ENCODE data around the gene GPC5.

The GPC5 gene

GRCh38 chr13:92574499-92574898, 1176.1 kb downstream of the GPC5 start:
- H3K79me2 ChIP-seq (ENCODE audit: control insufficient read depth, insufficient read depth, low read length), result no peaks in the 10 kb centered on the region
- H2BK120ac ChIP-seq (ENCODE audit: low read depth, low read length), result no peak overlapping the region
- H3K9ac ChIP-seq (ENCODE audit: low read length), result no peak overlapping the region
- no peak overlapping the region for H2BK5ac ChIP-seq (ENCODE audit: low read length)
- no peak overlapping the region for H2AK5ac ChIP-seq (ENCODE audit: low read length)
- no peaks in the 10 kb centered on the region for H3K27me3 ChIP-seq (ENCODE audit: insufficient read depth, low read length, poor library complexity)
- no peak overlapping the region for H3K4me2 ChIP-seq (ENCODE audit: low read length)
- no peaks in the 10 kb centered on the region for H3K4me1 ChIP-seq (ENCODE audit: control insufficient read depth, low read depth, low read length)
- H3K18ac ChIP-seq (ENCODE audit: low read length), result no peak overlapping the region
- H3K27ac ChIP-seq (ENCODE audit: low read depth, low read length), result no peak overlapping the region
- H3K36me3 ChIP-seq (ENCODE audit: control insufficient read depth, insufficient read depth, low read length), result no peaks in the 10 kb centered on the region
- H3K79me1 ChIP-seq (ENCODE audit: low read length), result no peaks in the 10 kb centered on the region
- no peak overlapping the region for H3K4me3 ChIP-seq (ENCODE audit: low read length)
- H4K5ac ChIP-seq (ENCODE audit: low read length), result no peak overlapping the region
- H4K8ac ChIP-seq (ENCODE audit: low read depth, low read length), result no peak overlapping the region
- WGBS (ENCODE audit: extremely low coverage, insufficient coverage, low lambda C conversion rate), result no CpG with 5 or more reads among the region's 1 CpG
- no peak overlapping the region for H3K56ac ChIP-seq (ENCODE audit: low read length)
- no peak for DNase-seq
- H2BK15ac ChIP-seq (replicated peaks; ENCODE audit: low read depth), result no peak overlapping the region
- H3K23ac ChIP-seq (ENCODE audit: low read length), result no peak overlapping the region
- no peak overlapping the region for H3K4ac ChIP-seq (ENCODE audit: low read depth, low read length)

GRCh38 chr13:92575777-92576176, 1177.4 kb downstream of the GPC5 start:
- H3K23ac ChIP-seq (ENCODE audit: low read length), result no peak overlapping the region
- no peak overlapping the region for H3K9ac ChIP-seq (ENCODE audit: low read length)
- H3K79me2 ChIP-seq (ENCODE audit: control insufficient read depth, insufficient read depth, low read length), result no peaks in the 10 kb centered on the region
- H3K4me1 ChIP-seq (ENCODE audit: control insufficient read depth, low read depth, low read length), result no peaks in the 10 kb centered on the region
- H4K8ac ChIP-seq (ENCODE audit: low read depth, low read length), result no peak overlapping the region
- H3K79me1 ChIP-seq (ENCODE audit: low read length), result no peaks in the 10 kb centered on the region
- H3K4me3 ChIP-seq (ENCODE audit: low read length), result no peak overlapping the region
- no peak overlapping the region for H4K5ac ChIP-seq (ENCODE audit: low read length)
- H2BK5ac ChIP-seq (ENCODE audit: low read length), result no peak overlapping the region
- no peak overlapping the region for H2BK120ac ChIP-seq (ENCODE audit: low read depth, low read length)
- no peak overlapping the region for H3K4ac ChIP-seq (ENCODE audit: low read depth, low read length)
- no peak overlapping the region for H3K18ac ChIP-seq (ENCODE audit: low read length)
- H3K4me2 ChIP-seq (ENCODE audit: low read length), result no peak overlapping the region
- H3K27ac ChIP-seq (ENCODE audit: low read depth, low read length), result no peak overlapping the region
- H3K36me3 ChIP-seq (ENCODE audit: control insufficient read depth, insufficient read depth, low read length), result no peaks in the 10 kb centered on the region
- no peak overlapping the region for H2BK15ac ChIP-seq (replicated peaks; ENCODE audit: low read depth)
- no peak for DNase-seq
- H2AK5ac ChIP-seq (ENCODE audit: low read length), result no peak overlapping the region
- no peaks in the 10 kb centered on the region for H3K27me3 ChIP-seq (ENCODE audit: insufficient read depth, low read length, poor library complexity)
- no CpG with 5 or more reads among the region's 2 CpGs for WGBS (ENCODE audit: extremely low coverage, insufficient coverage, low lambda C conversion rate)
- no peak overlapping the region for H3K56ac ChIP-seq (ENCODE audit: low read length)

- H4K5ac ChIP-seq (ENCODE audit: low read length), result no peak overlapping the region
- no peak overlapping the region for H2AK5ac ChIP-seq (ENCODE audit: low read length)
- H2BK5ac ChIP-seq (ENCODE audit: low read length), result no peak overlapping the region
- no peaks in the 10 kb centered on the region for H3K79me2 ChIP-seq (ENCODE audit: control insufficient read depth, insufficient read depth, low read length)
- no peak overlapping the region for H4K8ac ChIP-seq (ENCODE audit: low read depth, low read length)
- no CpG with 5 or more reads among the region's 6 CpGs for WGBS (ENCODE audit: extremely low coverage, insufficient coverage, low lambda C conversion rate)
- H3K23ac ChIP-seq (ENCODE audit: low read length), result no peak overlapping the region
- H3K4ac ChIP-seq (ENCODE audit: low read depth, low read length), result no peak overlapping the region
- no peak overlapping the region for H3K18ac ChIP-seq (ENCODE audit: low read length)
- no peak overlapping the region for H3K4me2 ChIP-seq (ENCODE audit: low read length)
- no peak overlapping the region for H3K4me3 ChIP-seq (ENCODE audit: low read length)
- no peaks in the 10 kb centered on the region for H3K27me3 ChIP-seq (ENCODE audit: insufficient read depth, low read length, poor library complexity)
- no peak overlapping the region for H2BK15ac ChIP-seq (replicated peaks; ENCODE audit: low read depth)
- H2BK120ac ChIP-seq (ENCODE audit: low read depth, low read length), result no peak overlapping the region
- no peak overlapping the region for H3K9ac ChIP-seq (ENCODE audit: low read length)
- no peak overlapping the region for H3K27ac ChIP-seq (ENCODE audit: low read depth, low read length)
- DNase-seq, result no peak
- no peaks in the 10 kb centered on the region for H3K36me3 ChIP-seq (ENCODE audit: control insufficient read depth, insufficient read depth, low read length)
- H3K79me1 ChIP-seq (ENCODE audit: low read length), result no peaks in the 10 kb centered on the region
- no peak overlapping the region for H3K56ac ChIP-seq (ENCODE audit: low read length)
- H3K4me1 ChIP-seq (ENCODE audit: control insufficient read depth, low read depth, low read length), result no peaks in the 10 kb centered on the region
These were observed 1179.9 kb downstream of the GPC5 start for GRCh38 chr13:92578358-92578757.

- WGBS (ENCODE audit: extremely low coverage, insufficient coverage, low lambda C conversion rate), result no CpG with 5 or more reads among the region's 4 CpGs
- Histone ChIP-seq H2BK5ac (ENCODE audit: low read length) (no peak overlapping the region), H3K56ac (ENCODE audit: low read length) (no peak overlapping the region), H4K5ac (ENCODE audit: low read length) (no peak overlapping the region), H3K36me3 (ENCODE audit: control insufficient read depth, insufficient read depth, low read length) (no peaks in the 10 kb centered on the region), H3K4ac (ENCODE audit: low read depth, low read length) (no peak overlapping the region), H3K4me1 (ENCODE audit: control insufficient read depth, low read depth, low read length) (no peaks in the 10 kb centered on the region), H3K27ac (ENCODE audit: low read depth, low read length) (no peak overlapping the region), H2AK5ac (ENCODE audit: low read length) (no peak overlapping the region), H3K27me3 (ENCODE audit: insufficient read depth, low read length, poor library complexity) (no peaks in the 10 kb centered on the region), H3K18ac (ENCODE audit: low read length) (no peak overlapping the region), H2BK120ac (ENCODE audit: low read depth, low read length) (no peak overlapping the region), H3K4me2 (ENCODE audit: low read length) (no peak overlapping the region), H3K9ac (ENCODE audit: low read length) (no peak overlapping the region), H3K79me1 (ENCODE audit: low read length) (no peaks in the 10 kb centered on the region), H3K79me2 (ENCODE audit: control insufficient read depth, insufficient read depth, low read length) (no peaks in the 10 kb centered on the region), H2BK15ac (replicated peaks; ENCODE audit: low read depth) (no peak overlapping the region), H4K8ac (ENCODE audit: low read depth, low read length) (no peak overlapping the region), H3K4me3 (ENCODE audit: low read length) (no peak overlapping the region), H3K23ac (ENCODE audit: low read length) (no peak overlapping the region)
- no peak for DNase-seq
These were observed 1191.5 kb downstream of the GPC5 start for GRCh38 chr13:92589955-92590354.

- Histone ChIP-seq H3K9ac (ENCODE audit: low read length) (no peak overlapping the region), H3K4me1 (ENCODE audit: control insufficient read depth, low read depth, low read length) (no peaks in the 10 kb centered on the region), H3K23ac (ENCODE audit: low read length) (no peak overlapping the region), H2BK15ac (replicated peaks; ENCODE audit: low read depth) (no peak overlapping the region), H4K5ac (ENCODE audit: low read length) (no peak overlapping the region), H3K36me3 (ENCODE audit: control insufficient read depth, insufficient read depth, low read length) (no peaks in the 10 kb centered on the region), H3K18ac (ENCODE audit: low read length) (no peak overlapping the region), H3K4ac (ENCODE audit: low read depth, low read length) (no peak overlapping the region), H3K4me3 (ENCODE audit: low read length) (no peak overlapping the region), H2BK5ac (ENCODE audit: low read length) (no peak overlapping the region), H3K79me1 (ENCODE audit: low read length) (no peaks in the 10 kb centered on the region), H3K79me2 (ENCODE audit: control insufficient read depth, insufficient read depth, low read length) (no peaks in the 10 kb centered on the region), H2BK120ac (ENCODE audit: low read depth, low read length) (no peak overlapping the region), H3K56ac (ENCODE audit: low read length) (no peak overlapping the region), H3K27ac (ENCODE audit: low read depth, low read length) (no peak overlapping the region), H3K27me3 (ENCODE audit: insufficient read depth, low read length, poor library complexity) (no peaks in the 10 kb centered on the region), H3K4me2 (ENCODE audit: low read length) (no peak overlapping the region), H4K8ac (ENCODE audit: low read depth, low read length) (no peak overlapping the region), H2AK5ac (ENCODE audit: low read length) (no peak overlapping the region)
- DNase-seq, result peak; percentile 16
- no CpG with 5 or more reads among the region's 5 CpGs for WGBS (ENCODE audit: extremely low coverage, insufficient coverage, low lambda C conversion rate)
These were observed 1192.1 kb downstream of the GPC5 start for GRCh38 chr13:92590503-92590908.

- Histone ChIP-seq H3K79me2 (ENCODE audit: control insufficient read depth, insufficient read depth, low read length) (no peaks in the 10 kb centered on the region), H3K4me3 (ENCODE audit: low read length) (no peak overlapping the region), H3K56ac (ENCODE audit: low read length) (no peak overlapping the region), H2AK5ac (ENCODE audit: low read length) (no peak overlapping the region), H2BK5ac (ENCODE audit: low read length) (no peak overlapping the region), H3K4me2 (ENCODE audit: low read length) (no peak overlapping the region), H3K18ac (ENCODE audit: low read length) (no peak overlapping the region), H3K4me1 (ENCODE audit: control insufficient read depth, low read depth, low read length) (no peaks in the 10 kb centered on the region), H3K79me1 (ENCODE audit: low read length) (no peaks in the 10 kb centered on the region), H3K23ac (ENCODE audit: low read length) (no peak overlapping the region), H4K5ac (ENCODE audit: low read length) (no peak overlapping the region), H2BK120ac (ENCODE audit: low read depth, low read length) (no peak overlapping the region), H3K36me3 (ENCODE audit: control insufficient read depth, insufficient read depth, low read length) (no peaks in the 10 kb centered on the region), H3K27me3 (ENCODE audit: insufficient read depth, low read length, poor library complexity) (no peaks in the 10 kb centered on the region), H3K9ac (ENCODE audit: low read length) (no peak overlapping the region), H3K27ac (ENCODE audit: low read depth, low read length) (no peak overlapping the region), H2BK15ac (replicated peaks; ENCODE audit: low read depth) (no peak overlapping the region), H4K8ac (ENCODE audit: low read depth, low read length) (no peak overlapping the region), H3K4ac (ENCODE audit: low read depth, low read length) (no peak overlapping the region)
- DNase-seq, result no peak
- no CpG with 5 or more reads among the region's 5 CpGs for WGBS (ENCODE audit: extremely low coverage, insufficient coverage, low lambda C conversion rate)
These were observed 1192.7 kb downstream of the GPC5 start for GRCh38 chr13:92591117-92591516.
